ENCODE measurements around the gene THNSL1. TPM values are rescaled to one million over a fixed set of nuclear protein-coding genes. Genes with fewer than 3 reads are reported as not detected.

Gene THNSL1
- total RNA-seq, 4 donors from 2014 or later: 5.8 to 10.1 (median 8.2) TPM

DNA sequence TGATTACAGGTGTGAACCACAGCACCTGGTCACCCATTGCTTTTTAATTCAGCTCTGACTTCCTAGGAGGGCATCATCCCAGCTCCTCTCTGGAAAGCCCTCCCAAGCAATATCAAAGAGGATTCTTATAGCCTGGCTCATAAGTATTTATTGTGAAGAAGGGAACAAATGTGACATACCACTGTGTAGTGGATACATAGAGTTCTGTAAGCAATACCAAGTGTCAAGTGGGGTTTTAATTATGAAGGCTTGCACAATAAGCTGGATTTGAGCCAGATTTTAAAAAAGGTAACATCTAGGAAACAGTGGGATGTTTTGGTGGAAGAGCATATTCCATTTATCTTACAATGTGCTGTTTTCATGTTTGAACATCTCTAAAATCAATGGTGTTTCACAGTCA, 45.0 kb upstream of the THNSL1 start:
- intact Hi-C loops (cut with DNase I): no loop called here
- H3K4me3 ChIP-seq (replicated peaks in 1 of 3): no peak overlapping the region
- DNase-seq: no peak
- H3K36me3 ChIP-seq: no peaks in the 10 kb centered on the region
- no peak for TF ChIP-seq POLR2A (IDR thresholded peaks at IDR 0.05)
- TF ChIP-seq, protein P1, sequence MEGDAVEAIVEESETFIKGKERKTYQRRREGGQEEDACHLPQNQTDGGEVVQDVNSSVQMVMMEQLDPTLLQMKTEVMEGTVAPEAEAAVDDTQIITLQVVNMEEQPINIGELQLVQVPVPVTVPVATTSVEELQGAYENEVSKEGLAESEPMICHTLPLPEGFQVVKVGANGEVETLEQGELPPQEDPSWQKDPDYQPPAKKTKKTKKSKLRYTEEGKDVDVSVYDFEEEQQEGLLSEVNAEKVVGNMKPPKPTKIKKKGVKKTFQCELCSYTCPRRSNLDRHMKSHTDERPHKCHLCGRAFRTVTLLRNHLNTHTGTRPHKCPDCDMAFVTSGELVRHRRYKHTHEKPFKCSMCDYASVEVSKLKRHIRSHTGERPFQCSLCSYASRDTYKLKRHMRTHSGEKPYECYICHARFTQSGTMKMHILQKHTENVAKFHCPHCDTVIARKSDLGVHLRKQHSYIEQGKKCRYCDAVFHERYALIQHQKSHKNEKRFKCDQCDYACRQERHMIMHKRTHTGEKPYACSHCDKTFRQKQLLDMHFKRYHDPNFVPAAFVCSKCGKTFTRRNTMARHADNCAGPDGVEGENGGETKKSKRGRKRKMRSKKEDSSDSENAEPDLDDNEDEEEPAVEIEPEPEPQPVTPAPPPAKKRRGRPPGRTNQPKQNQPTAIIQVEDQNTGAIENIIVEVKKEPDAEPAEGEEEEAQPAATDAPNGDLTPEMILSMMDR (IDR thresholded peaks at IDR 0.05): no peak
- no peaks in the 10 kb centered on the region for H3K9me3 ChIP-seq
- no peaks in the 10 kb centered on the region for H3K27me3 ChIP-seq
- no peaks in the 10 kb centered on the region for H3K4me1 ChIP-seq
- H3K27ac ChIP-seq: no peak overlapping the region

DNA sequence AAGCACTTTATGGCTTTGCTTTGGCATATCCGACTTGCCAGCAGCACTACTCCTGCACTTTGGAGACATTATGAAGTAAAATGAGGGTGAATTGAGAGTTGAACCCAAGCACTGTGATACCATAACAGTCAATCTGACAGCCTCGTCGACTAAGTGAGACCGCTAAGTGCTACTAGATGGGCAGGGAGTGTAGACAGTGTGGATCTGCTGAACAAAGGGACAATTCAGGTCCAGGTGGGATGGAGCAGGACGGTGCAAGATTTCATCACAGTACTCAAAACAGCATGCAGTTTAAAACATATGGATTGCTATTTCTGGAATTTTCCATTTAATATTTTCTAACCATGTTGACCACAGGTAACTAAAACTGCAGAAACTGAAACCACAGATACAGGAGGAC, 43.2 kb upstream of the THNSL1 start:
- TF ChIP-seq, protein P1 (IDR thresholded peaks at IDR 0.05): no peak
- TF ChIP-seq POLR2A (IDR thresholded peaks at IDR 0.05): no peak
- 75 to 76% methylated on average over 5 of the region's 5 CpGs for WGBS, 2 donors
- intact Hi-C loops (cut with DNase I): no loop called here

DNA sequence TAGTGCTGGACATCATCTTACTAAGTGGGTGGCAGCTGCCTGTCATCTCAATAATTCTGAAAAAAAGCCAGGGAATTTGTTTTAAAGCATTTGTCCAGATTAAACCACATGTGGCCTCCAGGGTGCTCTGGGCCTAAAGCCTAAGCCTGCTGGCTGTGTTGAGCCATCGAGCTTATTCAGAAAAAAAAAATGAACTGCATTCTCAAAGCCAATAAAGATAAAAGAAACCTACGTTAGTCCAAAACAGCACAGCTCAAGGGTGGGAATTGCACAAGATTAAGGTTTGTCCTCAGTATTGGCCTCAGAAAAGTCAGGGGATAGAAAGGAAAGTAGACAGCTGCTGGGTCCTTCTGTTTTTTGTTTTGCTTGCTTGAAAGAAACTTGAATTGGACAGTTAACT, 41.4 kb upstream of the THNSL1 start:
- Histone ChIP-seq H3K9me3 (no peaks in the 10 kb centered on the region), H3K27ac (no peak overlapping the region), H3K27me3 (no peaks in the 10 kb centered on the region), H3K36me3 (no peaks in the 10 kb centered on the region), H3K4me3 (replicated peaks in 1 of 3) (no peak overlapping the region), H3K4me1 (no peaks in the 10 kb centered on the region)
- no peak for TF ChIP-seq POLR2A (IDR thresholded peaks at IDR 0.05)
- TF ChIP-seq, protein P1 (IDR thresholded peaks at IDR 0.05): no peak
- DNase-seq: no peak
- WGBS, 2 donors: 70 to 76% methylated on average over 2 of the region's 2 CpGs
- intact Hi-C loops (cut with DNase I): no loop called here

More for the DNA sequence above, 43.2 kb upstream of the THNSL1 start:
- Histone ChIP-seq H3K9me3 (no peaks in the 10 kb centered on the region), H3K27ac (no peak overlapping the region), H3K36me3 (no peaks in the 10 kb centered on the region), H3K4me1 (no peaks in the 10 kb centered on the region), H3K27me3 (no peaks in the 10 kb centered on the region), H3K4me3 (replicated peaks in 1 of 3) (no peak overlapping the region)
- DNase-seq: no peak

DNA sequence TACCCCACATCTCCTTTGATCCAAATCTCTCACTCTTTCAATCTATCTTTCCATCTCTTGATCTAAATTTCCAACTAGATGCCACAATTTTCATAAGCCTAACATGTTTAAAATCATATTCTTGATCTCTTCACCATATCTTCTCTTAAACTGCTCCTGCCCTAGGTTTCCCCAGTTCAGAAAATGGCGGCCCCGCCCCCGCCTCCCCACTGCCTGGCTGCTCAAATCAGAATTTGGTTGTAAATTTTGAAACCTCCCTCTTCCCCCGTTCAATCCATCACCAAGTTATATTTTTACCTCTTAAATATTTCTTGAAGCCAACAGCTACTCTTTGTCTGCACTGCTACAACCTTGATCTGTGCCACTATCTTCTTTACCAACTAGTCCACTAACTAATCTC, 36.7 kb upstream of the THNSL1 start:
- Histone ChIP-seq H3K27ac (no peak overlapping the region), H3K36me3 (no peaks in the 10 kb centered on the region), H3K4me3 (replicated peaks in 1 of 3) (no peak overlapping the region), H3K9me3 (no peaks in the 10 kb centered on the region), H3K4me1 (no peaks in the 10 kb centered on the region), H3K27me3 (no peaks in the 10 kb centered on the region)
- no peak for DNase-seq
- intact Hi-C loops (cut with DNase I): no loop called here
- 98% methylated on average over 4 of the region's 4 CpGs for WGBS, 2 donors
- TF ChIP-seq, protein P1 (IDR thresholded peaks at IDR 0.05): no peak

DNA sequence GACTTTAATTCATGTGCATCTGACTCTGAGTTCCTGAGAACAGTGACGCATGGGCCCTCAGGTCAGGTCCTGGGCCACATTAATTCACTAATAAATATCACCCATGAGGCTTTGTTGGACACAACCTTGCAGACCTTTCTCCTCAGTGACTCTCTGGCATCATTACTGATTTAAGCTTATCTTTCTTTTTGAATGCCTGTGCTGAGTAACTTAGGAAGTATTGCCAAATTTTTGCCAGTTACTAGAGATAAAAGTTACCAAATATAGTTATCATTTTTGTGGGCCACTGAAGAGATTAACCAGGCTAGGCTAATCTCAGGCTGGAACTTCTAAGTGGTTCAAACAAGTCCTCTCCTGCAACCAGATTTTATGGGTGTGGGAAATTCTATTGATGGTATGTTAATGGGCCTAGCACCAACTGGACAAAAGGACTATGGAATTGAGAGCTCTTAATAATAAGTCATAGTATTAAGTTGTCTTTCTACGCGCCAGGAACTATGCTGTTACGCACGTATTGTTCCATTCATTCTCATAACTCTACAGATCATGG, 35.2 kb upstream of the THNSL1 start:
- Histone ChIP-seq H3K9me3 (no peaks in the 10 kb centered on the region), H3K4me3 (replicated peaks in 1 of 3) (no peak overlapping the region), H3K36me3 (no peaks in the 10 kb centered on the region), H3K27me3 (no peaks in the 10 kb centered on the region), H3K4me1 (no peaks in the 10 kb centered on the region), H3K27ac (no peak overlapping the region)
- TF ChIP-seq, protein P1 (IDR thresholded peaks at IDR 0.05): no peak
- no peak for TF ChIP-seq POLR2A (IDR thresholded peaks at IDR 0.05)
- WGBS, 2 donors: 87 to 88% methylated on average over 5 of the region's 5 CpGs
- intact Hi-C loops (cut with DNase I): no loop called here
- DNase-seq: no peak
